ENCODE measurements around the gene THADA.
"Not testable (repeated sequence)": the region's sequence is repeated elsewhere in the genome, so short reads cannot be mapped to it uniquely, and the experiment has no call there.

THADA gene

DNA sequence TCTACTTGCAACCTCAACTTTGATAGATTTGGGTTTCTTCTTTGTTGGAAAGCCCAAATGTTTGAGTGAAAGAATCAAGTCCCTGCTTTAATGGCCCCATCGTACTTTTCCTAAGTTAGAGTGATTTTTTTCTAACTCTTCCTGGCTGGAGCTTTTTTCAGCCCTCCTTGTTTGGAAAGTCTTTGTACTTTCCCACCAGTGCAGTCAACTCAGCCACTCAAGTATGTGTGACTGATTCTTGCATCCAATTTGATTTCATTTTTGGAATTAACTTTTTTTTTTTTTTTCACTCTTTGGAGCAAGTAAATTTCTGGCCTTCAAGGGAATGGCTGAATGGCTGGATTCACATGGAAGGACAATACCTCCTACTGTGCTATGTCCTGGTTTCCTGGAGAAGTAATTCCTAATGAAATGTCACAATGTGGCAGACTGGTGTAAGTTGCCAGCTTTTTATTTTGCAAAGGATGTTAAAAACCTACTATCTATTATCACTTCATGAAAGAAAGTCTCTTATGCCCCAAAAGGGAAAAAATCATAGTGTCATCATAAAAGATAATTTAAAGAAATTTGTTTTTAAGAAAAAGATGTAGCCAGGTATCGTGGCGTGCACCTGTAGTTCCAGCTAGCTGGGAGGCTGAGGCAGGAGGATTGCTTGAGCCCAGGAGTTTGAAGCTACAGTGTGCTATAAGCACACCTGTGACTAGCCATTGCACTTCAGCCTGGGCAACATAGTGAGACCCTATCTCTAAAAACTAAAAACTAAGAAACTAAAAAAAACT lies 293.5 kb downstream of the THADA start:
- no peak for DNase-seq (ENCODE audit: low read depth in 3 of 3)

DNA sequence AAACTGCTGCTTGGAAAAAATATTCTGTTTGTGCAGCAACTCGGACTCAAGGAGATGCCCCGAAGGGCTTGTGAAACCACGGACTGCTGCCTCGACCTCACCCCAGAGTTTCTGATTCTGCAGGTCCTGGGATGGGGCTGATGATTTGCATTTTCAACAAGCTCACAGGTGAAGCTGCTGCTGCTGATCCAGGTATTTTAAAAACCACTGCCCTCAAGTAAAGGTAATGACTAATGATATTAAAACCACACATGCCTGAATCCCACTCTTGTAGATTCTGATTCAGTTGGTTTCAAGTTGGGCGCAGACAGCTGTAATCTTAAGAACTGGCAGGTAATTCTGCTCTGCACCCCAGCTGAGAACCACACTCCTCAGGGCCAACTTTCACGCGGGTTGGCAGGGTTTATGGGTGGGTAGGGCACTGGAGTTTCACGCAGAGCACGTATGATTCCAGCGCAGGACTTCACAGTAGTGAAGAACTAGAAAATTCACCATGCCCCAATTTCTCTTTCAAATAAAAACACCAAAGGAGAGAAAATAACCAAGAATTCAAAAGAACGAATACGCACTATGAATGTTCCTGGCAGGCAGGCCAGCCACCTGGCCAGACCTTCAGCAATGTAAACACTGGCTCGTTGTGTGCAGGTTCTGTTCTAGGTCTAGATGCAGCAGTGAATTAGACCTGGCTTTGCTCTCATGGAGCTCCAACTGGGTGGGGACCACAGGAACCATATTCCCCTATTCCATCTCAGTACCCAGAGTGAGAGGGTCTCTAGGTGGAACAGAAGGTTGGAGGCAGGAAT lies 294.9 kb downstream of the THADA start:
- no peak for DNase-seq (ENCODE audit: low read depth in 3 of 3)

DNA sequence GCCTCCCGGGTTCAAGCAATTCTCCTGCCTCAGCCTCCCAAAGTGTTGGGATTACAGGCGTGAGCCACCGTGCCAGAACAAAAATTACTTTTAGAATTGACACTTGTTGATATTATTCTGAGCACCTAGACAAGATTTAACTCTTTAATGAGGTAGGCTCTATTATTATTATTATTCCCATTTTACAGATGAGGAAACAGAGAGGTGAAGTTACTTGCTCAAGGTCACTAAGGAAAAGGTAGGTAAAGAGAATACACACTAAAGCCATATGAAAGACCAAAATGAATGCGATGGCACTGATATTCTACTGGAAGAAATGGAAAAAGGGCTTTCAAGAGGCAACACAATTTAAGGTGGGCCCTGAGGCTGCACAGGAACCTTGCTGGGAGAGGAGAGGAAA lies 295.6 kb downstream of the THADA start:
- DNase-seq (ENCODE audit: low read depth in 3 of 3), result no peak

DNA sequence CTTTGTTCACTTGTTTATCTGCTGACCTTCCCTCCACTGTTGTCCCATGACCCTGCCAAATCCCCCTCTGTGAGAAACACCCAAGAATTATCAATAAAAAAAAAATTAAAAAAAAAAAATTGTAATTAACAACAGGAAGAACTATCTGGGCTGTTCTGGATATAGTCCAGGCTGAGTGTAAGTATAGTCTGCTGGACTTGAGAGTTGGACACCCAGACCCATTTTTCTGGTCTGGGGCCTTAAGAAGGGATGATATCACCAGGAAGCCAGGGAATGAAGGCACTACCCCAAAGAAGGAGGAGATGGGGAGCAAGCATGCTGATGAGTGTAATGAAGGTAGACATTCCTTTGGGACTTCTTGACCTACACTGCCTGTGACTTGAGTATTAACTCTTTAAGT lies 297.3 kb downstream of the THADA start:
- no peak for DNase-seq (ENCODE audit: low read depth in 3 of 3)

DNA sequence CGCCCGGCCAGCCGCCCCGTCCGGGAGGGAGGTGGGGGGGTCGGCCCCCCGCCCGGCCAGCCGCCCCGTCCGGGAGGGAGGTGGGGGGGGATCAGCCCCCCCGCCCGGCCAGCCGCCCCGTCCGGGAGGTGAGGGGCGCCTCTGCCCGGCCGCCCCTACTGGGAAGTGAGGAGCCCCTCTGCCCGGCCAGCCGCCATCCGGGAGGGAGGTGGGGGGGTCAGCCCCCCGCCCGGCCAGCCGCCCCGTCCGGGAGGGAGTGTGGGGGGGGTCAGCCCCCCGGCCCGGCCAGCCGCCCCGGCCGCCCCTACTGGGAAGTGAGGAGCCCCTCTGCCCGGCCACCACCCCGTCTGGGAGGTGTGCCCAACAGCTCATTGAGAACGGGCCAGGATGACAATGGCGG lies 298.1 kb downstream of the THADA start:
- not testable (repeated sequence) for DNase-seq (ENCODE audit: low read depth in 3 of 3)

DNA sequence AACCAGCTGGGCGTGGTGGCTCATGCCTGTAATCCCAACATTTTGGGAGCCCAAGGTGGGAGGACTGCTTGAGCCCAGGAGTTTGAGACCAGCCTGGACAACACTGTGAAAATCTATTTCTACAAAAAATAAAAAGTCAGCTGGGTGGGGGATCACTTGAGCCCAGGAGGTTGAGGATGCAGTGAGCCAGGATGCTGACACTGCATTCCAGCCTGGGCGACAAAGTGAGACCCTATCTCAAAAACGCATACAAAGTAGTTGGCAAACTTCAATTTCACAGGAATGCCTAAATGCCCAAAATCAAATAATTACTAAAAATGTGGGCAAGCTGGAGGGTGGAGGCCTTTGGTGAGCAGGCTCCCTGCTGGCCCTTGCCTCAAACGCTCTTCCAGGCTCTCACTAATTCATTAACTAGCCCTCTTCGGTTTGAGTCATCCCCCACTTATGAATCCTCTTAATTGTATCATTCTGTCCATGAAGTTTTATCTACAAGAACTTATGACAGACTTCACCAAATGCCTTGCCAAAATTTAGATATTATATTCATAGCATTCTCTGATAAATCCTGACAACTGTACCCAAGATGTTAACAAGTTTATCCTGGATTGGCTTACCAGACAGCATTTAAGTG lies 300.8 kb downstream of the THADA start:
- no peak for DNase-seq (ENCODE audit: low read depth in 3 of 3)

DNA sequence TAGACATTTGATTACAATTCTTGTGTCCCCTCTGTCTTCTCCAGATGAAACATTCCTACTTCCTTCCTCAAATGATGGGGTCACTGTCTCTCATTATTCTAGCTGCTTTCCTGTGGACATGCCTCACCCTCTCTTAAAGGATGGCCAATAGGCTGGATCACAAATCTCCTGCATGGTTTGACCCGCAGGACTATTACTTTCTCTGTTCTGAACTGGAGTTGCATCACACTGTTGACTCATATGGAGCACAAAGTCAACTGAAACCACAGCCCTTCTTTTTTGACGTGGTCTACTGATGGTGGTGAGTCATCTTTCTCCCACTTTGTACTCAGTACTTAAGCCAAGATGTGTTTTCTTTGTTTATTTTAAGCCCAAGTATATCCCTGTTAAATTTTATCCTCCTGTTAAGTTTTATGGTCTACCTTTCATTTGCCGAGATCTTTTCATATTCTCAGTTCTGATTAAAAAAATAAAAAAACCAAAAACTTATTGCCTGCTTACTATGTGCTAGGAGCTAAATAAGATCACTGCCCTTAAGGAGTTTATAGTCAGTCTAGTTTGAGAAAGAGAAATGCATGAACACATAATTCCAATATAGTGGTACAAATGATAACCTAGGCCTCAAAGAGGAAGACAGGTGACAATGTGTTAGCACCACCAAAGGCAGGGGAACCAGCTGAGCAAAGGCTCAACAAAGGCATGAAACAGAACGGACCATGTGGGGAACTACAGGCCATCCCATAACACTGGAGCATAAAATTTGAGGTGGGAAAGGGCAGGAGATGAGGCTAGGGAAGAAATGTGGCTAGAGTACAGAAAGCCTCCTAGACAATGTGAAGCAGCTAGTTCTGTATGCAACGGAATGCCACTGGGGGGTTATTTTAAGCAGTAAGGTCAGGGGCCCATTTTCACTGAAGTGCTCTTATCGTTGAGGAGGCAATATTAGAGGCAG lies 301.8 kb downstream of the THADA start:
- peak in 2 of 3 experiments; percentile 1 to 3 for DNase-seq (ENCODE audit: low read depth in 3 of 3)

DNA sequence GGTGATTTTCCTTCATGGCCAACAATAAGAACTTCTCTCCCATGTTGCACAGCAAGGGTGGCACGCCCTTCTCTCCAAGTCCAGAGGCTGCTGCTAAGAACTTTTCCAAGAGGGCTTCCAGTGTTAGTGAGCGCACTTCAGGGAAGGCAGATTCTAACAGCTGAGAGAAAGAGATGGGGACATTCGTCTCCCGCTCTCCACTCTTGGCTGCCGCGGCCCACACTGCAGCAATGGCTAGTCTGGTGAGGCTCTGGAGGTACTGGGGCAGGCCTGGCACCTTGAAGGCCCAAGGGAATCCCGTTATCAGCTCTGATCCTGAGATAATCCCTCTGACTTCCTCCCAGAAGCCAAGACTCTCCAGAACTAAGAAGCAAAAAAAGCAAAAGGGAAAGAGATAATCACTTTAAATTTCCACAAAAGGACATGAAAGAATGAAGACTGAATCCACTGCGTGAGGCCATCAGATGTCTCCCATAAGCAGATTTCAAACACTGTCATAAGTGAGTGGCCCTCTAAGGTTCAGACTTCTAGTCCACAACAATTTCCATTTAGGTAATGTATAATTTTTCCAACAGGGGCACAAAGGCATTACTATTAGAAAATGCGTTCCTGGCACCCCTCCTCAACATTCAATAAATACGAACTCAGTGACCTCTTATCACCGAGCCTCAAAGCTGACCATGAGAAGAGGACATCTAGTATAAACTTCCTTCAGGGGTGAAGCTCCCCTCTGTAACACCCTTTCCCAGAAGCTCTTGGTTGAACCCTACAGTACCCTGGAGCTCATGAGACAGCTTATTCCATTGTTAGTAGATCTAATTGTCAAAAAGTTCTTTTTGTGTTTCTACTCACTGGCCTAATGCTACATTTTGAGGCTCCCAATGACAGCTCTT lies 302.7 kb downstream of the THADA start:
- no peak for DNase-seq (ENCODE audit: low read depth in 3 of 3)

DNA sequence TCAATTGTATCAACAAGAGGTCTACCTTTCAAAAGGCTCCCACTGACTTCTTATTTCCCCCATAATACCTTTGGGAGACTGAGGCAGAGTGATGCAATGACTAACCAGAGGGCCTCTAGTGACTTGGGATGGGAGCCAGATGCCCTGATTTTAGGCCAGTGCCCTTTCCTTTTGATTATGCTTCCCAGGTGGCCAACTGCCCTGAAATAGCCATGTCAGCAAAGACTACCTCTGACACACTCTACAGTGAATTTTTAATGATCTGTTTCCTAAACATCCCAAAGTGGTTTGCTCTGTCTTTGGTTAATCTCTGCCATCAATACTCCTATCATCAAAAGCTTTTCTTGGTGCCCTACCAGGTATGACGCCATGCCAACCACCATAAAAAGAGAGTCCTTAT lies 303.5 kb downstream of the THADA start:
- no peak for DNase-seq (ENCODE audit: low read depth in 3 of 3)

DNA sequence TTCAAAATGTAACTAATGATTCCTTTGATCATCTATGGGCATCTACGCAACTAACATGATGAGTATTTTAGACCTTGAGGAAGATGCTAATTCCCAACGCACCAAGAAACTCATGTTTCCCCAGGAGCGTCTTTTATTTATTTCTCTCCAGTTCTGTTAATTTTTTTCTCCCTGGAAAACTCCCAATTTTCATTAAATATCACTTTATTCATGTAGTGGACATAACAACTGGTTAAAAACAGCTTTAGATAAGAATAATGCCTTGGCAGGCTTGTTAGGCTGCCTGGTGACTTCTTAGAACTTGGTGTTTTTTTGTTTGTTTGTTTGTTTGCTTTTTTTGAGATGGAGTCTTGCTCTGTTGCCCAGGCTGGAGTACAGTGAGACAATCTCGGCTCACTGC lies 306.5 kb downstream of the THADA start:
- no peak for DNase-seq (ENCODE audit: low read depth in 3 of 3)

DNA sequence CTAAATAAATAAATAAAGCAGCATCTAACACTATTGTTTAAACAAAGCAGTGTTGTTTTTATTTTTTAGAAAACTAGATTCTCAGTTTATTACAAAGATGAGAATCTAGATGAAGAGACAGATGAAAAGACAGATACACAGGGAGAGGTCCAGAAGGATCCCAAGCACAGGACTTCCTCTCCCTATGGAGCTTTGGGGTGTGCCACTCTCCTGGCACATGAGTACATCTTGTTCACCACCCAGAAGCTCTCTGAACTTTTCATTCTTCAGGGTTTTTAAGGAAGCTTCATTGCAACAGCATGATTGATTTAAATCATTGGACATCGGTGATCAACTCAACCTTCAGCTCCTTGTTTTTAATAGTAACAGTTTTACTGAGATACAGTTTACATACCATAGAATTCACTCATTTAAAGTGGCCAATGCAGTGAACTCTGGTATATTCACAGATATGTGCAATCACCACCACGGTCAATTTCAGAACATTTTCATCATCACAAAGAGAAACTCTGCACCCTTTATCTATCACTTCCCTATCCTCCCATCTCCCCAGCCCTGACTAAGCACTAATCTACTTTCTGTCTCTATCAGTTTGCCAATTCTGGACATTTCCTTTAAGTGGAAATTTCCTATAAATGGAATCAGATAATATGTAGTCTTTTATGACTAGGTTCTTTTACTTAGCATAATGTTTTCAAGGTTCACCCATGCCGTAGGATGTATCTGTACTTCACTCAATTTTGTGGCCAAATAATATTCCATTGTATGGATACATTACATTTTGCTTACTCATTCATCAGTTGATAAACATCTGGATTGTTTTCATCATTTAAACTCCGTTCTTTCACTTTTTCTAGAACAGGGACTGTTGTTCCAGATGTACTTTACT lies 307.2 kb downstream of the THADA start:
- DNase-seq (ENCODE audit: low read depth in 3 of 3), result no peak

DNA sequence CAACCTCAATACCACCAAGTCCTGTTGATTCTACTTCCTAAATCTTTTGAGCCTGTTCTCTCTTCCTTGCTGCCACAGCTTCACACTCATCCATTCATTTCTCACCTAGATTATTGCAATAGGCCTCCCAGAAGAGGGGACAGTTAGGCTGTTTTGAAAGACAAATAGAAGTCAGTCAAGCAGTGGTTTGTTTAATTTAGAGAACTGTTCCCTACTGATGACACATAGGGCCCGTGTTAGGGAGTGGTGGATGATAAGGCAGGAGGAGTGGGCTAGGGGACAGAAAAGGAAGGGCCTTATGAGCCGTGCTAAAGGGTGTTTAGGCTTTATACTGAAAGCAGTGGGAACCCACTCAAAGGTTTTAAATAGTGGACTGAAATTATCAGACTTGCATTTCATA lies 309.9 kb downstream of the THADA start:
- DNase-seq (ENCODE audit: low read depth in 3 of 3), result no peak

DNA sequence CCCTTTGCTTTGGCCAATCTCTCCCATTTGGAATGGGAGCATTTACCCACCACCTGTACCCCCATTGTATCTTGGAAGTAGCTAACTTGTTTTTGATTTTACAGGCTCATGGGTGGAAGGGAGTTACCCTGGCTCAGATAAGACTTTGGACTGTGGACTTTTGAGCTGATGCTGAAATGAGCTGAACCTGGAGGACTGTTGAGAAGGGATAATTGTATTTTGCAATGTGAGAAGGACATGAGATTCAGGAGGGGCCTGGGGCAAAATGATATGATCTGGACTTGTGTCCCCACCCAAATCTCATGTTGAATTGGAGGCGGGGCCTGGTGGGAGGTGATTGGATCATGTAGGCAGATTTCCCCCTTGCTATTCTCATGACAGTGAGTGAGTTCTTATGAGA lies 310.9 kb downstream of the THADA start:
- DNase-seq (ENCODE audit: low read depth in 3 of 3), result no peak

DNA sequence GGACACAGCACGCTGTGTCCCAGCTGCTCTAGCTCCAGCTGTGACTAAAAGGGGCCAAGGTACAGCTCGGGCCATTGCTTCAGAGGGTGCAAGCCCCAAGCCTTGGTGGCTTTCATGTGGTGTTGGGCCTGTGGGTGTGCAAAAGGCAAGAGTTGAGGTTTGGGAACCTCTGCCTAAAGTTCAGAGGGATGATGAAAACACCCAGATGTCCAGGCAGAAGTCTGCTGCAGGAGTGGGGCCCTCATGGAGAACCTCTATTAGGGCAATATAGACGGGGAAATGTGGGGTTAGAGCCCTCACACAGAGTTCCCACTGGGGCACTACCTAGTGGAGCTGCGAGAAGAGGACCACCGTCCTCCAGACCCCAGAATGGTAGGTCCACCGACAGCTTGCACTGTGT lies 311.5 kb downstream of the THADA start:
- DNase-seq (ENCODE audit: low read depth in 3 of 3), result not testable (repeated sequence)

DNA sequence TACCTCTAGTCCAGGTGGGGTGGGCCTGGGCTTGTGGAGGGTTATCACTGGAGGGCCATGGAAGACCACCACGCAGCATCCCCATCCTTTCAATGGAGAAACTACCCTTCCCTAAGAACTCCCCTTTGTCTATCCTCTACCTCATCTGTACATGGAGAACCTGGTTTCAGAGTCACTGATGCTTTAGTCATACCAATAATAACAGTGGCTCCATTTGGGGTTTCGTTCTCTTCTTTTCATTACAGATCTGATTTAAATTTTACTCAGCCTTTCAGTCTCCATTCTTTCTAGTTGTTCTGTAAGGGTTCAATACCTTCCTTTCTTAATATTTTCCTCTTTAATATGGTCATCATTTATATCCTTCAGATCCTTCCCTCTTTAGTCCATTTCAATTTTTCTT lies 314.8 kb downstream of the THADA start:
- no peak for DNase-seq (ENCODE audit: low read depth in 3 of 3)

DNA sequence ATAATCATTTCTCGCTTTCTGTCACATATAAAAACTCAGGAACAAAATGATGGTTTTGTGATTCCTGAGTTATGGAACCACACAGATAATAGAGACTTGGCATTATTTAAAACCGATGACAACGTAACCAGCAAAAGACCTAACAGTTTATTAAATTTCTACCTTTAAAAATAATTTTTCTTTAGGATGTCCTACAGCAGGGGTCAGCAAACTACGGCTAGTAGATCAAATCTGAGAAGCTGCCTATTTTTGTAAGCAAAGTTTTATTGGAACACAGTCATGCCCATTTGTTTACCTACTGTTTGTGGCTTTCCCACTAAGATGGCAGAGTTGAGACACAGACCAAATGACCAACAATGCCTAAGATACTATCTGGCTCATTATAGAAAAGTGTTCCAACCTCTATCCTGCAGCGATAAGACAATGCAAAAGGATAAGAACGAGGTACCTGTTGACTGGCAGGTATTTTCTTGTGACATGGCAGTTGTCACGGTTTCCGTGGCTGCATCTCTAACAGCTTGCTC lies 316.5 kb downstream of the THADA start:
- DNase-seq (ENCODE audit: low read depth in 3 of 3), result no peak

DNA sequence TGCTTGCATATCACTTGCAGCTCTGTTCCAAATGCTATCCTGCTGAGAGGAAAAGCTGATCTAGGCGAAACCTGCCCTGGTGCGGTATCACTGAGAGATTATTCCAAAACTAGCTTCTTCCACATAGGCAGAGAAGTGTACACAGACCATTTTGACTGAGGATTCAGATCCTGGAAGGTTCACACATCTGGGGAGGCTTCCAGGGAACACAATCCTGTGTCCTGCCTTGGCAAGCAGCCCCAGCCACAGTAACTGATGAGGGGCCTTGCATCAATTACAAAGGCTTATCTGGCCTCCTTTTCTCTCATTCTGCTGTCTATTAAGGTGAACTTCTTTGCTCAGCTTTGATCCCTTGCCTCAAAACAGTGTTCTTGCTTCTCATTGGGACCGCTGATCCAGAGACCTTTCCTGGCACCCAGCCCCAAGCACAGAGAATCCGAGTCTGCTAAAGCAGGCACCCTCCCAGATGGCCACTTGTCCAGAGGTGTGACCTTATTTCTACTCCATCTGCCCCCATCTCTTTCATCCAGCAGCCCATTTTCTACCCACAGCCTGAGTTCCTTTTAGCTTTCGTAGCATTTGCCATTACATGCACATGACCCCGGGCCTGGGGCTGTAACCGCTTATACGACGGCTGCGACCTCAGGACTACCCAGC lies 317.1 kb downstream of the THADA start:
- DNase-seq (ENCODE audit: low read depth in 3 of 3), result no peak

DNA sequence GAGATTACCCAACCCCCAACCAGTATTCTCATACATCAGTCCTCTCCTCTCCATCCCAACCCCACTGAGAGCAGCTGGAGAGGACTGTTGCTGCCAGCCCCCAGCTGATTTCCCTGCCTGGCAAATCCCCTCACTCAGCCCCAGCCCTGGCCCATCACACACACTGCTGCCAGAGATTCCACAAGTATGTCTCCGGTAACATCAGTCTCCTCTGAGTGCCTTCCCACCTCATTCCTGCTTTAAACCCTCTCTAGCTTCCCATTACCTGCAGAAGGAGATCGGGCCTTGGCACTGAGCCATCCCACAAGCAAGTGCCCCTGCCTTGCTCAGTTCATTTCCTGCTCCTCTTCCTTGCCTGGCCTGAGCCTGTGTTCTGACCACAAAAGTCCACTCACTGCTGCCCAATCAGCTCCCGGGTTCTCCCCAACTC lies 318.9 kb downstream of the THADA start:
- DNase-seq (ENCODE audit: low read depth in 3 of 3), result no peak

Measured in stimulated activated CD4-positive, alpha-beta T cell treated with anti-CD3 and anti-CD28 coated beads, TNF-alpha, amount 100 ng/mL, for 4 hours (primary cell).